SKM-1 treated with dmso at 0.1 percent for 144 hours (cell line): Measurements from ENCODE around the gene NDFIP2.
"Not testable (repeated sequence)": the region's sequence is repeated elsewhere in the genome, so short reads cannot be mapped to it uniquely, and the experiment has no call there.

ENCODE experiments used
- DNase-seq: peaks from one replicate; lab custom pipeline; 2025; ENCODE audit not compliant: unreplicated experiment; lab: John Stamatoyannopoulos, UW

NDFIP2 gene

DNA sequence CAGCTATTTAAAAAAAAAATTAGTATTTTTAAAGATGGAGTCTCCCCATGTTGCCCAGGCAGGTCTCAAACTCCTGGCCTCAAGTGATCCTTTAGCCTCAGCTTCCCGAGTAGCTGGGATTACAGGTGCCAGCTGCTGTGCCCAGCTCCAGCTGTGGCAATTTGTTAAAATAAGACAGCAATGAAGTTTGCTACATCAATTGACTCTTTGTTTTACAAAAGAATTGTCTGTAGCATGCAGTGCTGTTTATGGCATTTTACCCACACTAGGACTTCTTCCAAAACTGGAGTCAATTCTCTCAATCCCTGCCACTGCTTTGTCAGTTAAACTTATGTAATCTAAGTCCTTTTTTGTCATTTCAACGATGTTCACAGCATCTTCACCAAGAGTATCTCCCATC is 49.3 kb downstream of the NDFIP2 start:
- DNase-seq: no peak

DNA sequence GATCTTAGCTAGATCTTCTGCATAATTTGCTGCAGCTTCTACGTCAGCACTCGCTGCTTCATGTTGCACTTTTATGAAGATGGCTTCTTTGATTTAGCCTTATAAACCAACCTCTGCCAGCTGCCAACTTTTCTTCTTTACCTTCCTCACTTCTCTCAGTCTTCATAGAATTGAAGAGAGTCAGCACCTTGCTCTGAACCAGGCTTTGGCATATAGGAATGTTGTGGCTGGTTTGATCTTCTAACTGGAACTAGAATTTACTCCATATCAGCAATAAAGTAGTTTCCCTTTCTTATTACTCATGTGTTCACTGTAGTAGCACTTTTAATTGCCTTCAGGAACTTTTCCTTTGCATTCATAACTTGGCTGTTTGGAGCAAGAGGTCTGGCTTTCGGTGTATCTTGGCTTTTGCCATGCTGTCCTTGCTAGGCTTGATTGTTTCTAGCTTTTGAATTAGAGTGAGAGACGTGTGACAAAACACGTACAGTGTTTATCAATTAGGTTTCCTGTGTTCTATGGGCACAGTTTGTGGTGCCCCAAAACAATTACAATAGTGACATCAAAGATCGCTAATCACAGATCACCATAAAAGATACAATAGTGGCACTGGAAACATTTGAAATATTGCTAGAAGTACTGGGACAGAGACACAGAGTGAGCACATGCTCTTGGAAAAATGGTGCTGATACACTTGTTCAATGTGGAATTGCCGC is 50.7 kb downstream of the NDFIP2 start:
- DNase-seq: no peak

DNA sequence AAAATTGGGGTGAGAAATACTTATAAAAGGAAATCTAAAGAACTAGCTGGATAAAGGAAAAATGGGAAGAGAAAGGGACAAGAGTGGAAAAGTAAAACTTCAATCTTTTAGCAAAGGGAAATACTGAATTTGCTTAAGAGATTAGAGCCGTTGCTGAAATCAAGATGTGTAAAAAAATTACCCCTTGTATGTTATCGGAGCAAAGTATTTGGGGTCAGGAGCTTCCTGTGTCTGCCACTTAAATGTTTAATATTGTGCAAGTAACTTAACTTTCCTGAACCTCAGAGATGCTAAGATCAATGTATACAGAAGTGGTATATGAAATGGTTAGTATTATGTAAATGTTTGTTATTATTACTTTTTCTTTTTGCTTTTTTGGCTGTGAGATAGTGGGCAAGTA is 51.6 kb downstream of the NDFIP2 start:
- DNase-seq: no peak

DNA sequence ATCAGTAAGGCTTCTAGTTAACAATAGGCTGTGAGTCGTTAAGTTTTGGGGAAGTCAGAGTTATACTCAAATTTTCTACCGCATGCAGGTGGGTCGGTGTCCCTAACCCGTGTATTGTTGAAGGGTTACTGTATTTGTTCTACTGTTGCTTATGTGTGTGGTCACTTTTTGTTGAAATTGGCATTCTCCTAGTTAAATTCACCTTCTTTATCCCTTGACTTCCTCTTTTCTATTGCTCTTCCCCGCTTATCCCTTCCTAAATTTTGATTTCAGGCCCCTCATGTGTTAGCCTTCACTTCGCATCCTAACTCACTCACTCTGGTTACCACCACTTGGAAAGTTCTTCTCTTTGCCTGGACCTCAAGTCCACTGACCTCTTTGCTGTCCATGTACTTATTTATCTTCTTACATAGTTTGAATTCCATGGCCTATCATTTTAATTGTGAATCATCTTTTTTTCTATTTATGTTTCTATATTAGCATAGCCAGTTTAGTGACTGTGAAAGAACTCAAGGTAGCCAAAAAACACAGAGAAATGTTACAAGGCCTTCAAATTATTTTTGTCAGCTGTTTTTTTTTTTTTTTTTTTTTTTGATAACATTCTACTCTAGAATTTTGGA is 52.9 kb downstream of the NDFIP2 start:
- DNase-seq: no peak

DNA sequence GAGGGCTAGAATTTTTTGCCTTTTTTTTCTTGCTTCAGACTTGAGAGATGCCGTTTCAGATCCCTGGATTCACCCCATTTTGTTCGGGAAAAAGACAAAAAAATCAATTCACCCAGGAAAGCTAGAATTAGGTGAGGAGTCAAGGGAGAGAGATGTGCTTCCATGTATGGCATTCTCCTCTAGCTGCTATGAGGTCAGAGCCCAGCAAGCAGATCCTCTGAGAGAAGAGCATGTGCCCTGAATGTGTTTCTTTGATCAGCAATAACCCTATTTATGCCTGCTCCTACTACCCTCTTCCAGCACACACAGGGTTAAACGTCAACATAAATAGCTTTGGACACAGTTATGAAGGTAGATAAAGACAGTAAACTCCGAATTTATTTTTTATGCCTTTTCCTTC is 53.6 kb downstream of the NDFIP2 start:
- no peak for DNase-seq

DNA sequence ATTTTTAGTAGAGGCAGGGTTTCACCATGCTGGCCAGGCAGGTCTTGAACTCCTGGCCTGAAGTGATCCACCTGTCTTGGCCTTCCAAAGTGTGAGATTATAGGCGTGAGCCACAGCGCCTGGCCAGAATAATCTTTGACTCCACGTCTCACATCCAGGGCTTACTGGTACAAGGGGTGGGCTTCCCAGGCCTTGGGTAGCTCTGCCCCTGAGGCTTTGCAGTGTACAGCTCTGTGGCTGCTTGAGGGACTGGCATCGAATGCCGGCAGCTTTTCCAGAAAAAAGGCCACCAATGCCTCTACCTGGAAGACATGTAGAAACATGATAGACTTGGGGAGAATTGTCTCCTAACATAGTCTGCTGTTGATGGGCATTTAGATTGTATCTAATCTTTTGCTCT is 57.8 kb downstream of the NDFIP2 start:
- no peak for DNase-seq

DNA sequence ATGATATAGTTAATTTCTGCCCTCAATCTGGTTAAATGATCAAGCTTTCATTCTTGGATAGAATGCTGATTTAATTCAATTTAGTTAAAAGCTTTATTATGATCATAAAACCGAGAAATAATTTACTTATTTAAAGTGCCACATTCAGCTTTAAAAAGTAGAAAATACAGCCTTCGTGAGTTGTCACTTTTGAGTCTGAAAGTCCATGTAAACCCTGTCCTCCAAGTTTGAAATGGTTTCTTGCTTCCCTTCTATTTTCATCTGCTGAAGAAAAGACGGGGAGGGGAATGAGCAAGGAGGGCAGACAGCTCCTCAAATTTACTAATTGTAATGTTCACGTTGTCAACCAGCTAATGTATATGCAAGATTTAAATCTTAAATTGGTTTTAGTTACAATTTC is 59.5 kb downstream of the NDFIP2 start:
- no peak for DNase-seq

DNA sequence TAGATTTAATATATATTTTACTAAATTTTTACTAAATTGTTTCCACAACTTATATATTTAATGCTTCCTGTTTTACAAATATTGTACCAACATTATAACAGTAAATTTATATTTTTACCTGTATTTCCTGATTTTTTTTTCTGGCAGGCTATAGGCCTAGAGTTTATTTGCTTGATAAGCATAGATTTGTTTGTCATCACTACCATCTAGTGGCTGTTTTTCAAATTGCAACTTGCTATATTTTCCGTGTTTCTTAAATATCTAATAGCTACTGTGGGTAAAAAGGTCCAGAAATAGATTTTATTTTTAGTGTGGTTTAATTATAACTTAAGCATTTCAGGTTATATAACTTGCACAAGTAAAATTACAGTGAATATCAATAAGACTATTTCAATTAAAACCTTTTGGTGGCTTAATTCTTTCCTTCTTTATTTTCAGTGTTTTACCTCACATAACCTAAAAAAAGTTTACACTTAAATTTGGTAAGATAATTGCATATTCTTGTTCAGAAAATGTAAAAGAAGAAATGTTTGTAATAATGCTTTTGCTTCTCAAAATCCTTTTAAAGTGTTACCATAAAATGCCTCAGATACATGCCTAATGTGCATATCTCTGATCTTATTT is 60.6 kb downstream of the NDFIP2 start:
- peak; percentile 20 for DNase-seq

DNA sequence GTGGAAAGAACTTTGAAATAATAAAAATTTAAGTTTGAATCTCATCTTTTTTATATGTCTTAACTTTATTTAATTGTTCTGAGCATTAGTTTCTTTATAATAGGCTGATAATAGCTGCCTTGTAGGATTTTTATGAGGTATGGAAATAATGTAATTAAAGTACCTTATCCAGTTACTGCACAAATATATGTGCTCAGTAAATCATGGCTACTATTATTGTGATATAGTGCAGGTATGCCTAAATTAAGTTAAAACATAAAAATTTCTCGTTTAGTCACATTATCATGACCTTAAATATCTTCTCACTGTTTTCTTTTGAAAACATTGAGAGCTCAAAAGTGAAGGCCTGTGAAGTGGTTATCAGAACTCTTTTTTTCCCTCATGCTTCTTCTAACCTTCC is 62.9 kb downstream of the NDFIP2 start:
- DNase-seq: no peak

DNA sequence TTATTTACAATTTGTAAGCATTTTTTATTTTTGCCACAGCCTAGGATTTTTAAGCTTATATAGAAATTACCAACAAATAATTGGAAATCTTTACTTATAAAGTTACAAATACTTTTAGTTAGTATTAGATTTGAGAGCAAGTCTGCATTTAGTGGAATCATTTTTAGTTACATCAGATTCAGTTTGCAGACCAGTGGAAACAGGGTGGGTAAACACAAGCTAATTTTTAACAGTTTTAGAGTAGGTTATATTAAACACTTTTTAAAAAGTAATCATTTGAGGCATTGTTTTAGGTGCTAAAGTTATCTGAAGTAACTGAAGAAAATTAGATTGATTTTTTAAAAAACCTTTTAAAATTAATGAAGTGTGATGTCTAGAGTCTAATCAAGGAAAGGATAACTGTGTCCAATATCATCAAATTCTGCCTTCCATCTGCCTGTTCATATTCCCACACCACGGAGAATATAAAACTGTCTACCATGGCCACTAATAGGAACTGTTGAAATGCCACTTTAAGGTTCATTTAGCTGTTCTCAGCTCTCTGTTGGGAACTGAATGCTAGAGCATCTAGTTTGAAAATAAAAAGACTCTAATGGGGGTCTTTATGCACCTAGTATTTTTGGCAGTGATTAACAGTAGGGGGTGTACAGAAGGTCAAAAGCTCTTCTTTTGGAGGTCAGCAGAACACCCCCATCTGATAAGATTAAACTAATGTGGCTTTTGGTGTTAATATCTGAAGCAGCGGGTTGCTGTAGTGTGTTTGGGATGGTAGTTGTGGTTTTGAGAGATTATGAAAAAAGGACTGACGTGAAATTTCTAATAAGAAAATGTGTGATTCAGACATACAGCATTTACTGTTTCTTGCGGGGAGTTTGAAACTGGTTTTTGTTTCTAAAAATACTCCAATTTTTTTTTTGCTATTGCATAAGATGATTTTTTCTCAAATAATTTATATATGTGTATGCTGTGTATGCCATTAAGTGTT is 66.5 kb downstream of the NDFIP2 start:
- DNase-seq: no peak

DNA sequence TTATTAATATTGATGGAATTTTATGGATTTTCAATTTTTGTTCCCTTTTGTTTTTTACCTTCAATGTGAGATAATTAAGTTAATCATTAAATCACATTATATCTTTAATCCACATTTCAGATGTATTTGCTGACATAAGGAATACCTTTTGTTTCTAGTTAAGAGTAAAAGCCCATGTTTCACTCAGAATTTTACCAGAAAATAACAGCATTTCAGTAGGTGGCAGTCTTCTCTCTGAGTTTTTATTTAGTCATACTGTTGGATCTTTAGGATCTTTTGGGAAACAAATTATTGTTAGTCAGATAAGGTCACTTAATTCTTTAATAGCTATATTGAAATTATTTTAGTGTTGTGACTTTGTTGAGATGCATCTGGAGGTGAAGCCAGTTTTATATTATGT is 67.9 kb downstream of the NDFIP2 start:
- no peak for DNase-seq

DNA sequence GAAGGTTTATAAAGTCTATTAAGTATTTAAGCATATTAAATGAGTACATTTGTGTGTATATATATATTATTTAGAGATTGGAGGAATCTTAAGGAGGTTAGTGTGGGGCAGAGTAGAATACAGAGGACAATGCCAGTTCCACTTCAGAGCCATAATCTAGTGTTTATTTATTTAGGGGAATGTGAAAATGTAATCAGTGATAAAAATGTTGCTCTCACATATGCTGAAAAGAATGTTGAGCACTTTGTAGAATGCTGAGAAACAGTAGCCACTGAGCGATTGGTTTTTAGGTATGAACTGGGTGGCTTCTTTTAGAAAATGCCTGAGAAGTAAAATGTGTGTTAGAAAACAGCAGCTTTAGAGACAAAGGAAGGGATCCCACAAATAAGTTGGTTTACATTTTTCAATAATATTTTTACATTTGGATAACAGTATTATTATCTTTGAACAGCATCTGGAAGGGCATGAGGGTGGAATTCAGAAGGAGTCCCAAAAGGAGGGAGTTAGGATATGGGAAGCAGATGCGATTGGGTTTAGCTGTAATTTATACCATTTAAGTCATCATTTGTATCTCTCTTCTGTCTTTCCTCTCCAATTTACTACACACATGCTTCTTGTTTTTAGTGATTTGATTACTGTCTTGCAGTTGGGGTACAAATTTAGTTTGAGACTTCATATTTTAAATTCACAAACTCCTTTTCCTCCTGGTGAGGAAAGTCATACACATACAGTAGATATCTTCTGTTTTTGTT is 68.6 kb downstream of the NDFIP2 start:
- DNase-seq: no peak

DNA sequence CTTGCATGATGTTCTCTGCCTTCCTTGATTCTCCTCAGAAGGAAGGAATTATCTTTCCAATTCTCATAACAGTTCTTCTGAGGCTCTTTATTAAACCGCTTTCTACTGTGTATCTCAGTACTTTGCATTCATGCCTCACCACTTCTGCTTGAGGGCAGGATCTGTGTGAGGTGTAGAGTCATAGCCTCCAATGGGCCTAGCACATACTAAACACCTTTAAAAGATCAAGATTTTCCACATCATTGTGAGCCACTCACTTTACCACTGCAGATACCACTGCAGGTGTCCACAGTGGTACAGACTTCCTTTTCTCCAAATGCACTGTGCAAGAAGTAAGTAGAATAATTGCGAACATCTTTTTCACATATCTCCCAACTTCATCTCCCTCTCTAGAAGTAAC is 76.7 kb downstream of the NDFIP2 start:
- no peak for DNase-seq

DNA sequence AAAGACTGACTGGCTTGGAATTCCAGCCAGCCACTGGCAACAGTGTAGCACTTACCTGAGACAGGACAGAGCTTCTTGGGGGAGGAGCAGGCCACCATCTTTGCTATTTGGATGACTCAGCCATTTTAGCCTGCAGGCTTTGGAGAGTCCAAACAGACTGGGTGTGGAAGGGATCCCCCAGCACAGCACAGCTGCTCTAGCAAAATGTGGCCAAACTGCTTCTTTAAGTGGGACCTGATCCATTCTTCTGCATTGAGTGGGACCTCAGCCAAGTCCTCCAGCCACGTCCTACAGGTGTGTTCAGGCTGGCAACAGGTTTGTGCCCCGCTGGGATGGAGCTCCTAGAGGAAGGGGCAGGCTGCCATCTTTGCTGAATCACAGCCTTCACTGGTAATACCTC is 80.0 kb downstream of the NDFIP2 start:
- no peak for DNase-seq

DNA sequence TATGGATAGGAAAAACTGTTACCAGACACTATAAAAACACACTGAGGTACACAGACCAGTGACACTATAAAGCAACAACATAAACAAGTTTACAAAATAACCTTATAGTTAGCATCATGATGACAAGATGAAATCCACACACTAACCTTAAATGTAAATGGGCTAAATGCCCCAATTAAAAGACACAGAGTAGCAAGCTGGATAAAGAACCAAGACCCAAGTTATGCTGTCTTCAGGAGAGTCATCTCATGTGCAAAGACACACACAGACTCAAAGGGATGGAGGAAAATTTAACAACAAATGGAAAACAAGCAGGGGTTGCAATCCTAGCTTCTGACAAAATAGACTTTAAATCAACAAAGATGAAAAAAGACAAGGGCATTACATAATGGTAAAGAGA is 81.6 kb downstream of the NDFIP2 start:
- no peak for DNase-seq

DNA sequence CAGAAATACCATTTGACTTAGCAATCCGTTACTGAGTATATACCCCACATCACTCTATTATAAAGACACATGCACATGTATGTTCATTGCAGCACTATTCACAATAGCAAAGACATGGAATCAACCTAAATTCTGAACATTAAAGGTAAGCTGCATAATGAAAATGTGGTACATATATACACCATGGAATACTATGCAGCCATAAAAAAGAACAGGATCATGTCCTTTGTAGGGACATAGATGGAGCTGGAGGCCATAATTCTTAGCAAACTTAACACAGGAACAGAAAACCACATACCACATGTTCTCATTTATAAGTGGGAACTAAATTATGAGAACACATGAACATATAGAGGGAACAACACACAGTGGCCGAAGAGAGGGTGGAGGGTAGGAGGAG is 85.2 kb downstream of the NDFIP2 start:
- no peak for DNase-seq

DNA sequence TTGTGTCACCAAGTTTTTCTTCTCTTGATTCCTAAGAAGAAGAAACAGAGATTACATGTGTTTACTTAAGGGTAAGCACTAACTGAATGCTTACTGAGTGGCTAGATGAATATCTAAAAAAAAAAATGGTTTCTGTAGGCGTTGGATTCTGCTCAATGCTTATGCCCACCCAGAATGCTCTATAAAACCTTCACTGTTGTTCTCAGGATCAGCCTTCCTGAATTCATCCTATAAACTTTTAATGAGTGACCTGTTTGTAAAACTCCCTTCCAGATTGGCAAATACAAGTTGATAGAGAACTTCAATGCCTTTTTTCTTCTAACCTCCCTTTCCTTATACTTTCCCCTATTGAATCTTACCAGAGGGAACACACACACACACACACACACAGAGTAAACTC is 90.2 kb downstream of the NDFIP2 start:
- no peak for DNase-seq

DNA sequence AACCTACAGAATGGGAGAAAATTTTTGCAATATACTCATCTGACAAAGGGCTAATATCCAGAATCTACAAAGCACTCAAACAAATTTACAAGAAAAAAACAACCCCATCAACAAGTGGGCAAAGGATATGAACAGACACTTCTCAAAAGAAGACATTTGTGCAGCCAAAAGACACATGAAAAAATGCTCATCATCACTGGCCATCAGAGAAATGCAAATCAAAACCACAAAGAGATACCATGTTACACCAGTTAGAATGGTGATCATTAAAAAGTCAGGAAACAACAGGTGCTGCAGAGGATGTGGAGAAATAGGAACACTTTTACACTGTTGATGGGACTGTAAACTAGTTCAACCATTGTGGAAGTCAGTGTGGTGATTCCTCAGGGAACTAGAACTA is 92.9 kb downstream of the NDFIP2 start:
- not testable (repeated sequence) for DNase-seq

DNA sequence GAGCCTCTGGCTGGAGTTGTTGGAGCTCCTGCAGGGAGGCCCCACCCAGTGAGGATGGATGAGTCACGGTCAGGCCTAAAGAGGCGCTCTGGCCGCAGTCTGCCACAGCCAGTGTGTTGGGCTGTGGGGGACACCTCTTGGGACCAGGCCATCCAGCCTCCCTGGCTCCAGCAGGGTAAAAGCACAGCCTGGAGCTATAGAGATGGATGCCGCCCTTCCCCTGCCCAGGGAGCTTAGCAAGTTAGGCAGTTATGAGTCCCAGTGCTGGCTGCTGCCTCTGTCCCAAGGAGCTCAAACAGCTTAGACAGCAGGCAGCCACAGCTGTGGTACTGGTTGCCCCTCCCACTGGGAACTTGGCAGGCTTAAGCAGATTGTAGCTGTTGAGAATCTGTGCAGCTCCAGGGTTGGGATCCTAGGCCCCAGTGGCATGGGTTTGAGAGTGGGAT is 100.9 kb downstream of the NDFIP2 start:
- DNase-seq: no peak

DNA sequence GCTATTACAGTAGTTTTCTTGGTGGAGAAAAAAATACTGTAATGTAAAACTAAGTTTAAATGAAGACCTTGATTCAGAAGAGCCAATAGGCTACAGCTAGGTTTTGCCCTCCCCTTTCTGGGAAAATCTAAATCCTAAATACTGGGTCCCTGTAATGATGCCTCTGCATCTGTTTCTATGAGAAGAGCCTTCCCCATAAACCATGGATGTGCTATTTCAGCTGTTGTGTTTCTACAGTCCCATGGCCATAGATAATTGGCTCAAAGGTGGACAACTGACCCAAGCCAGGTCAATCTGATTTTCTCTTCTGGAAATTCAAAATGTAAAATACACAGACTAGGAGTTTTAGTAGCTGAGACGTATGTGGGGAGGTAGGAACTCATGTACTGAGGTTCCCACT is 101.9 kb downstream of the NDFIP2 start:
- DNase-seq: no peak

DNA sequence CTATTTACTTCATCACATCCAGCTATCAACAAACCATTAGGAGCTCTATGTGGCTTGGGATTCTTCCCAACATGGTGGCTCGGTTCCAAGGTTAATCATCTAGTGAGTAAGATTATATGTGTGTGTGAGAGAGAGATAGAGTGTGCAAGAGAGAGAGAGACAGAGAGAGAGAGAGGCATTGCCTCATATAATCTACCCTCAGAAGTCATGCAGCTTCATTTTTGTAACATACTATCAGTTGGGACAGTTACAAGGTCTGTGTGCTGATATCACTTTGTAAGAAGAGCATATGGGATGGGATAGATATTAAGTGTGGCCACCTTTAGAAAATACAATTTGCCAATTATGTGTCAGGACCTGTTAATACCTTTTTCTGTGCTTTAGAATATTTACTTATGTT is 104.1 kb downstream of the NDFIP2 start:
- DNase-seq: no peak
